ENCODE measurements around the gene TGFB1.

GRCh38 chr19:41367848-41368301 lies 14.2 kb upstream of the TGFB1 start:
- no peak for TF ChIP-seq CTCF (conservative IDR thresholded peaks at IDR 0.05 in 1 of 2, IDR thresholded peaks at IDR 0.05 in 1 of 2; ENCODE audit: extremely low read depth in 1 of 2, insufficient read depth in 1 of 2, low read depth in 1 of 2, low read length in 2 of 2)
- no peak for TF ChIP-seq EZH2 (IDR thresholded peaks at IDR 0.05; ENCODE audit: borderline replicate concordance, low read length)
